Smooth muscle cell (in vitro differentiated cells): ENCODE data around the gene CALCOCO1. TPM values are rescaled to one million over a fixed set of nuclear protein-coding genes. Genes with fewer than 3 reads are reported as not detected.
A peak's percentile ranks its signal among the peaks of the same experiment; 100 is the strongest.

Experiments
- DNase-seq: peaks from one replicate; lab custom pipeline; 2025; ENCODE audit not compliant: unreplicated experiment; lab: John Stamatoyannopoulos, UW
- H2AFZ ChIP-seq: fragments of 200-600 bp; sonication (generic); 2 replicates; pipeline ENCODE4 v1.6.0; 2016; ENCODE audit warnings: antibody characterized with exemption, low read depth, mild to moderate bottlenecking
- H3F3A ChIP-seq: fragments of 200-600 bp; sonication (generic); 2 replicates; pipeline ENCODE4 v1.6.0; 2017; ENCODE audit warnings: antibody characterized with exemption, low read depth
- H3K27ac ChIP-seq: fragments of 200-600 bp; sonication (generic); 2 replicates; pipeline ENCODE4 v1.5.1; 2016; ENCODE audit warnings: low read depth, mild to moderate bottlenecking
- H3K27me3 ChIP-seq: fragments of 200-600 bp; sonication (generic); 2 replicates; pipeline ENCODE4 v1.6.1; 2016; ENCODE audit warnings: low read depth, mild to moderate bottlenecking
- H3K36me3 ChIP-seq: fragments of 200-600 bp; sonication (generic); 2 replicates; pipeline ENCODE4 v1.5.1; 2016; ENCODE audit warnings: low read depth
- H3K4me1 ChIP-seq: fragments of 200-600 bp; sonication (generic); 2 replicates; pipeline ENCODE4 v1.5.1; 2016; ENCODE audit warnings: low read depth
- H3K4me2 ChIP-seq: fragments of 200-600 bp; sonication (generic); 2 replicates; pipeline ENCODE4 v1.6.0; 2016; ENCODE audit warnings: mild to moderate bottlenecking
- H3K4me3 ChIP-seq: fragments of 200-600 bp; sonication (generic); 2 replicates; pipeline ENCODE4 v1.5.1; 2016; ENCODE audit warnings: mild to moderate bottlenecking
- H3K79me2 ChIP-seq: fragments of 200-600 bp; sonication (generic); 2 replicates; pipeline ENCODE4 v1.6.0; 2016; ENCODE audit warnings: low read depth, mild to moderate bottlenecking
- H3K9ac ChIP-seq: fragments of 200-600 bp; sonication (generic); 2 replicates; pipeline ENCODE4 v1.6.0; 2016; ENCODE audit warnings: low read depth
- H3K9me3 ChIP-seq: fragments of 200-600 bp; sonication (generic); replicated peaks from 2 replicates; pipeline ENCODE4 v1.5.1; 2016; ENCODE audit warnings: low read depth
- H4K20me1 ChIP-seq: fragments of 200-600 bp; sonication (generic); 2 replicates; pipeline ENCODE4 v1.6.0; 2016; ENCODE audit warnings: low read depth
- CTCF ChIP-seq: fragments of 200-600 bp; sonication (generic); IDR thresholded peaks from 2 replicates; pipeline ENCODE4 v1.5.1; 2017; ENCODE audit warnings: borderline replicate concordance, mild to moderate bottlenecking, antibody characterized with exemption; ENCODE audit not compliant: insufficient read depth, poor library complexity, severe bottlenecking
- WGBS: methylation state at CpG from one replicate; pipeline ENCODE4 v1.1.7; 2016; ENCODE audit warnings: low lambda C conversion rate; 5-methylcytosine and 5-hydroxymethylcytosine counted together
- polyA plus RNA-seq: library from polyadenylated mRNA; unstranded; fragments of >200 nt; fragmentation: Nextera tagmentation; extraction: Ambion mirVana; gene quantifications from 2 replicates; pipeline ENCODE4 v1.2.1, GENCODE V29; 2016
- total RNA-seq: library from RNA; depleted of rRNA; stranded (reverse); fragments of >200 nt; gene quantifications from 2 replicates; pipeline ENCODE4 v1.2.3, GENCODE V29; 2014

The CALCOCO1 gene
- total and polyA plus RNA-seq, 2 experiments from 2014 or later: 46.5 to 52.0 TPM

- H3K4me2 ChIP-seq: peak overlapping the region; percentile 72
- H3K4me1 ChIP-seq: peaks cover 8% of the 10 kb centered on the region
- H3K4me3 ChIP-seq: peak overlapping the region; percentile 28
- H3K9me3 ChIP-seq: no peaks in the 10 kb centered on the region
- peaks cover 98% of the 10 kb centered on the region for H3K27me3 ChIP-seq
- no peaks in the 10 kb centered on the region for H3K79me2 ChIP-seq
- no peaks in the 10 kb centered on the region for H4K20me1 ChIP-seq
- no peak for TF ChIP-seq CTCF
- no peak overlapping the region for H3K9ac ChIP-seq
- no peaks in the 10 kb centered on the region for H3K36me3 ChIP-seq
- H2AFZ ChIP-seq: no peak overlapping the region
- no peak for DNase-seq
- WGBS: 4% methylated on average over 31 of the region's 32 CpGs
- H3F3A ChIP-seq: no peaks in the 10 kb centered on the region
- H3K27ac ChIP-seq: no peak overlapping the region
These were observed 11.4 kb upstream of the CALCOCO1 start for GRCh38 chr12:53738406-53739213.

- Histone ChIP-seq H3K9ac (no peak overlapping the region), H3K27ac (no peak overlapping the region), H4K20me1 (no peaks in the 10 kb centered on the region), H3K4me2 (no peak overlapping the region), H3K9me3 (no peaks in the 10 kb centered on the region), H3K27me3 (peaks cover 100% of the 10 kb centered on the region), H3F3A (no peaks in the 10 kb centered on the region), H3K36me3 (no peaks in the 10 kb centered on the region), H3K4me1 (peaks cover 8% of the 10 kb centered on the region), H3K79me2 (no peaks in the 10 kb centered on the region), H3K4me3 (peak overlapping the region; percentile 28), H2AFZ (no peak overlapping the region)
- 38% methylated on average over 14 of the region's 14 CpGs for WGBS
- no peak for DNase-seq
- no peak for TF ChIP-seq CTCF
These were observed 10.7 kb upstream of the CALCOCO1 start for GRCh38 chr12:53737951-53738405.

GRCh38 chr12:53737093-53737808 is 10.0 kb upstream of the CALCOCO1 start:
- WGBS: 89% methylated on average over 14 of the region's 14 CpGs
- Histone ChIP-seq H4K20me1 (no peaks in the 10 kb centered on the region), H2AFZ (no peak overlapping the region), H3K36me3 (no peaks in the 10 kb centered on the region), H3K4me2 (no peak overlapping the region), H3K27ac (no peak overlapping the region), H3K4me1 (peaks cover 8% of the 10 kb centered on the region), H3K9me3 (no peaks in the 10 kb centered on the region), H3K27me3 (peaks cover 100% of the 10 kb centered on the region), H3F3A (no peaks in the 10 kb centered on the region), H3K9ac (no peak overlapping the region), H3K4me3 (no peak overlapping the region), H3K79me2 (no peaks in the 10 kb centered on the region)
- DNase-seq: no peak
- TF ChIP-seq CTCF: no peak
